Measurements from ENCODE around the gene NLN.

The NLN gene

DNA sequence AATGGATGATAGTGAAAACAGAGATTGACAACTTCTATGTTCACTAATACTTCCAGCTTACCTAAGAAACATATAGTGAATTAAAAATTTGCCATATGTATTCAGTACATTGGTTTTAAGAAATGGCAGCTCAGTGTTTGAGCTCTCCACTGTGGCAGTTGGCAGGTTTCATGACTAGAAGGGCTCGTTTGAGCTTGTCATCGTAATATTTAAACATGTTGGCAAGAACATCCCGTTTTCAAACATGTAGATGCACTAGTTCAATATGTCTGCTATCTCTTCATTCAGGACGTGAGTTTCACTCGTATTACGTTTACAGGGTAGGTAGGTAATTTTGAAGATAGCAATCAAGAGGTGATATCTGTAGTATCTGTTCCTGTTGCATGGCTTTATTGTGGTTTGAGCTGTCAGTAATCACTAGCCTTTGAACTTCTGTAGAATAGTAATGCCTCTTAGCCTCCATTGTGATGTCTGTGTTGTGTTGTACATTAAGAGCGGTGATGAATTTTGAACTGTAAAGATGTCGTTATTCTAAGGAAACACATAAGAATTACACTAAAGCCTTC lies 74.8 kb downstream of the NLN start:
- H2BK12ac ChIP-seq (ENCODE audit: low read length): no peak overlapping the region
- H3K4me1 ChIP-seq (ENCODE audit: control insufficient read depth in 1 of 2, insufficient read depth in 2 of 2, low read length in 2 of 2): no peaks in the 10 kb centered on the region
- no peak overlapping the region for H3K27ac ChIP-seq (ENCODE audit: low read depth, low read length)
- no peak overlapping the region for H4K8ac ChIP-seq (ENCODE audit: low read depth, low read length)
- no peak overlapping the region for H3K9ac ChIP-seq (ENCODE audit: low read length)
- H4K91ac ChIP-seq (ENCODE audit: low read depth, low read length): no peak overlapping the region
- H3K79me2 ChIP-seq (ENCODE audit: control insufficient read depth, insufficient read depth, low read length, poor library complexity): no peaks in the 10 kb centered on the region
- no peaks in the 10 kb centered on the region for H3K9me3 ChIP-seq (ENCODE audit: insufficient read depth, low read depth, low read length)
- no peak overlapping the region for H2AK5ac ChIP-seq (ENCODE audit: low read length)
- H3K4ac ChIP-seq (ENCODE audit: low read depth, low read length): no peak overlapping the region
- H2BK120ac ChIP-seq (ENCODE audit: insufficient read depth, low read length, poor library complexity): no peak overlapping the region
- peaks cover 6 to 9% of the 10 kb centered on the region in 2 experiments for H3K36me3 ChIP-seq (ENCODE audit: control insufficient read depth in 1 of 2, insufficient read depth in 2 of 2, low read length in 2 of 2)
- H4K12ac ChIP-seq (ENCODE audit: low read depth, low read length): no peak overlapping the region
- no peaks in the 10 kb centered on the region for H3K79me1 ChIP-seq (ENCODE audit: low read length)
- H3K23ac ChIP-seq (ENCODE audit: low read length): no peak overlapping the region
- H3K4me2 ChIP-seq (ENCODE audit: low read length): no peak overlapping the region
- no peak overlapping the region for H3K4me3 ChIP-seq (ENCODE audit: low read depth, low read length)
- H2AFZ ChIP-seq (ENCODE audit: insufficient read depth, low read length, poor library complexity): no peak overlapping the region
- H3K14ac ChIP-seq (ENCODE audit: low read length): no peak overlapping the region
- H3K18ac ChIP-seq (ENCODE audit: low read length): no peak overlapping the region
- WGBS (ENCODE audit: extremely low coverage, insufficient coverage, insufficient read length): no CpG with 5 or more reads among the region's 8 CpGs
- no peak for DNase-seq
- H2BK5ac ChIP-seq (ENCODE audit: low read depth, low read length, poor library complexity): no peak overlapping the region
- no peaks in the 10 kb centered on the region for H3K27me3 ChIP-seq (ENCODE audit: insufficient read depth, low read length)

GRCh38 chr5:65797481-65797880 lies 75.5 kb downstream of the NLN start:
- H2AFZ ChIP-seq (ENCODE audit: insufficient read depth, low read length, poor library complexity): no peak overlapping the region
- no peak overlapping the region for H3K27ac ChIP-seq (ENCODE audit: low read depth, low read length)
- no peak overlapping the region for H2BK120ac ChIP-seq (ENCODE audit: insufficient read depth, low read length, poor library complexity)
- no peak overlapping the region for H4K91ac ChIP-seq (ENCODE audit: low read depth, low read length)
- no peak overlapping the region for H4K12ac ChIP-seq (ENCODE audit: low read depth, low read length)
- no peak overlapping the region for H3K9ac ChIP-seq (ENCODE audit: low read length)
- H3K36me3 ChIP-seq (ENCODE audit: control insufficient read depth in 1 of 2, insufficient read depth in 2 of 2, low read length in 2 of 2): peaks cover 10 to 13% of the 10 kb centered on the region in 2 experiments
- no peak overlapping the region for H2BK5ac ChIP-seq (ENCODE audit: low read depth, low read length, poor library complexity)
- H3K4me3 ChIP-seq (ENCODE audit: low read depth, low read length): no peak overlapping the region
- no peak overlapping the region for H2BK12ac ChIP-seq (ENCODE audit: low read length)
- no peaks in the 10 kb centered on the region for H3K79me2 ChIP-seq (ENCODE audit: control insufficient read depth, insufficient read depth, low read length, poor library complexity)
- H2AK5ac ChIP-seq (ENCODE audit: low read length): no peak overlapping the region
- H3K9me3 ChIP-seq (ENCODE audit: insufficient read depth, low read depth, low read length): peaks cover 6% of the 10 kb centered on the region
- WGBS (ENCODE audit: extremely low coverage, insufficient coverage, insufficient read length): no CpG with 5 or more reads among the region's 2 CpGs
- no peak overlapping the region for H3K4ac ChIP-seq (ENCODE audit: low read depth, low read length)
- H3K27me3 ChIP-seq (ENCODE audit: insufficient read depth, low read length): no peaks in the 10 kb centered on the region
- H3K4me1 ChIP-seq (ENCODE audit: control insufficient read depth in 1 of 2, insufficient read depth in 2 of 2, low read length in 2 of 2): no peaks in the 10 kb centered on the region
- H3K79me1 ChIP-seq (ENCODE audit: low read length): no peaks in the 10 kb centered on the region
- H3K4me2 ChIP-seq (ENCODE audit: low read length): no peak overlapping the region
- no peak overlapping the region for H3K14ac ChIP-seq (ENCODE audit: low read length)
- no peak overlapping the region for H3K23ac ChIP-seq (ENCODE audit: low read length)
- H4K8ac ChIP-seq (ENCODE audit: low read depth, low read length): no peak overlapping the region
- no peak for DNase-seq
- H3K18ac ChIP-seq (ENCODE audit: low read length): no peak overlapping the region

DNA sequence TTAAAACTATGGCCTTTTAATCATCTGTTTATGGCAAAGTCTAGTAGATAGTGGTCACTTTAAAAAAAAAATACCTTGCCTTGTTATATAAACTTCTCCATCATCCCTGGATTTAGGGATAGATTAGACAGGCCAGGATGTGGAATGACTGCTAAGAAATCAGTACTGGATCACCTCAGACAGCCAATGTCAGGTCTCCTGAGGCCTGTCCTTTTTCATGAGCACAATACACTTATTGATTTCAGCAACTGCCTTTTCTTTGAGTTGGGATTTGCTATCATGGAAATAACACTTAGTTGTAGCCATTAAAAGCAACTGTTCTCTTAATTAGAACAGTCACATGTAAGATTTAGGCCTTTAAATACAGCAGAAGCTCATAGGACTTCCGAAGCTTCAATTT lies 77.9 kb downstream of the NLN start:
- no peak overlapping the region for H3K23ac ChIP-seq (ENCODE audit: low read length)
- no peak overlapping the region for H2AFZ ChIP-seq (ENCODE audit: insufficient read depth, low read length, poor library complexity)
- no peak overlapping the region for H3K14ac ChIP-seq (ENCODE audit: low read length)
- H3K9me3 ChIP-seq (ENCODE audit: insufficient read depth, low read depth, low read length): peaks cover 14% of the 10 kb centered on the region
- no peak overlapping the region for H4K91ac ChIP-seq (ENCODE audit: low read depth, low read length)
- no peak overlapping the region for H3K4me3 ChIP-seq (ENCODE audit: low read depth, low read length)
- no peaks in the 10 kb centered on the region for H3K79me2 ChIP-seq (ENCODE audit: control insufficient read depth, insufficient read depth, low read length, poor library complexity)
- no peaks in the 10 kb centered on the region for H3K27me3 ChIP-seq (ENCODE audit: insufficient read depth, low read length)
- WGBS (ENCODE audit: extremely low coverage, insufficient coverage, insufficient read length): no CpG with 5 or more reads among the region's 1 CpG
- H3K4ac ChIP-seq (ENCODE audit: low read depth, low read length): no peak overlapping the region
- no peak overlapping the region for H4K8ac ChIP-seq (ENCODE audit: low read depth, low read length)
- H3K18ac ChIP-seq (ENCODE audit: low read length): no peak overlapping the region
- DNase-seq: no peak
- no peak overlapping the region for H4K12ac ChIP-seq (ENCODE audit: low read depth, low read length)
- H3K79me1 ChIP-seq (ENCODE audit: low read length): no peaks in the 10 kb centered on the region
- no peaks in the 10 kb centered on the region for H3K4me1 ChIP-seq (ENCODE audit: control insufficient read depth in 1 of 2, insufficient read depth in 2 of 2, low read length in 2 of 2)
- no peak overlapping the region for H3K4me2 ChIP-seq (ENCODE audit: low read length)
- H2BK5ac ChIP-seq (ENCODE audit: low read depth, low read length, poor library complexity): no peak overlapping the region
- peaks cover 12 to 23% of the 10 kb centered on the region in 2 experiments for H3K36me3 ChIP-seq (ENCODE audit: control insufficient read depth in 1 of 2, insufficient read depth in 2 of 2, low read length in 2 of 2)
- no peak overlapping the region for H3K9ac ChIP-seq (ENCODE audit: low read length)
- H2AK5ac ChIP-seq (ENCODE audit: low read length): no peak overlapping the region
- H2BK12ac ChIP-seq (ENCODE audit: low read length): no peak overlapping the region
- H3K27ac ChIP-seq (ENCODE audit: low read depth, low read length): no peak overlapping the region
- H2BK120ac ChIP-seq (ENCODE audit: insufficient read depth, low read length, poor library complexity): no peak overlapping the region

DNA sequence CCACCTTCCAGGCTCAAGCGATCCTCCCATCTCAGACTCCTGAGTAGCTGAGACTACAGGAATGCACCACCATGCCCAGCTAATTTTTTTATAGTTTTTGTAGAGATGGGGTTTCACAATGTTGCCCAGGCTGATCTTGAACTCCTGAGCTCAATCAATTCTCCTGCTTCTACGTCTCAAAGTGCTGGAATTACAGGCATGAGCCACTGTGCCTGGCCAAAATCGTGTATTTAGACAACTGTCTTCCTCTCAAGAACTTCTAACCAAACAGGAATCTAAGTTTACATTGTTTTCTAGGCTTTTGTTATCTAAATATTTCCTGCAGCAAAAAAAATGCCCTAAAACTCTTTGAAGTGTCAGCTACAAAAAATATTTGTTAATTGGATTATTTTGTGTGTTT lies 78.8 kb downstream of the NLN start:
- Histone ChIP-seq H4K91ac (ENCODE audit: low read depth, low read length) (no peak overlapping the region), H3K4me2 (ENCODE audit: low read length) (no peak overlapping the region), H2BK120ac (ENCODE audit: insufficient read depth, low read length, poor library complexity) (no peak overlapping the region), H3K36me3 (ENCODE audit: control insufficient read depth in 1 of 2, insufficient read depth in 2 of 2, low read length in 2 of 2) (peaks cover 12 to 20% of the 10 kb centered on the region in 2 experiments), H3K27ac (ENCODE audit: low read depth, low read length) (no peak overlapping the region), H3K9me3 (ENCODE audit: insufficient read depth, low read depth, low read length) (peaks cover 14% of the 10 kb centered on the region), H3K23ac (ENCODE audit: low read length) (no peak overlapping the region), H3K79me2 (ENCODE audit: control insufficient read depth, insufficient read depth, low read length, poor library complexity) (no peaks in the 10 kb centered on the region), H3K4me1 (ENCODE audit: control insufficient read depth in 1 of 2, insufficient read depth in 2 of 2, low read length in 2 of 2) (no peaks in the 10 kb centered on the region), H3K4ac (ENCODE audit: low read depth, low read length) (no peak overlapping the region), H4K8ac (ENCODE audit: low read depth, low read length) (no peak overlapping the region), H2AFZ (ENCODE audit: insufficient read depth, low read length, poor library complexity) (no peak overlapping the region), H4K12ac (ENCODE audit: low read depth, low read length) (no peak overlapping the region), H3K18ac (ENCODE audit: low read length) (no peak overlapping the region), H3K79me1 (ENCODE audit: low read length) (no peaks in the 10 kb centered on the region), H3K9ac (ENCODE audit: low read length) (no peak overlapping the region), H3K14ac (ENCODE audit: low read length) (no peak overlapping the region), H2BK12ac (ENCODE audit: low read length) (no peak overlapping the region), H2AK5ac (ENCODE audit: low read length) (no peak overlapping the region), H3K27me3 (ENCODE audit: insufficient read depth, low read length) (no peaks in the 10 kb centered on the region), H2BK5ac (ENCODE audit: low read depth, low read length, poor library complexity) (no peak overlapping the region), H3K4me3 (ENCODE audit: low read depth, low read length) (no peak overlapping the region)
- no CpG with 5 or more reads among the region's 3 CpGs for WGBS (ENCODE audit: extremely low coverage, insufficient coverage, insufficient read length)
- no peak for DNase-seq
